Measurements from ENCODE around the gene NEDD8. TPM values are rescaled to one million over a fixed set of nuclear protein-coding genes. Genes with fewer than 3 reads are reported as not detected.

NEDD8 gene
- total and polyA plus RNA-seq, 2 experiments from 2014 or later, result 130 to 418 TPM

DNA sequence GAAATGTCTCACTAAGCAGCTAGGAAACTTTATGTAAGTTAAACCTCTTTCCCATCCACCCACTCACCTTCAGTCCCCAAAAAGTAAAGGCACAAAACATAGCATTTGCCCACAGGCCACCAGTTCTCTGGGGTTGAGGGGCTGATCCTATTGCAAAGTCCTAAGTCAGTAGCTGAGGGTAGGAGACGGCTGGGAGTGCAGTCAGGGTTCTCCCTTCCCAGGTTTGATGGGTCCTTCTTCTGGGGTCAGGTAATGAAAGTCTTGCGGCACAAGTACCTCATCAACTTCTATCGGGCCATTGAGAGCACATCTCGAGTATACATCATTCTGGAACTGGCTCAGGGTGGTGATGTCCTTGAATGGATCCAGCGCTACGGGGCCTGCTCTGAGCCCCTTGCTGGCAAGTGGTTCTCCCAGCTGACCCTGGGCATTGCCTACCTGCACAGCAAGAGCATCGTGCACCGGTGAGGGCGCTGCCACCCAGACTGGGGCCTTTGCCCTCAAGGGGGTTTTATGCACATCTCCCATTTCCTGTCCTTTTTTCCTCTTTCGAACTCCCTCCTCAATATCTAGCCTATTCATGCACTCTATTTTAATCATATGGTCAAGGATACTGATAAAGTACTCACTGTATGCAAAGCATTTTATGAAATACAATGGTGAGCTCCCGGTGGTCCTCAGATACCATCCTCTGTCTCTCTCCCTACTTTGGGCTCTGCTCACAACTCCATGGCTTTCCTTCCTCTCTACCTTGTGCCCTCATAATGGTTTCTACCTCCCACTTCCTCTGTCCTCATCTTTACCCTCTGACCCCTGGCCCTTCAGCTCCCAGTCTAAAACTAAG, 25.7 kb downstream of the NEDD8 start:
- H3K9me2 ChIP-seq (ENCODE audit: insufficient read depth), result no peaks in the 10 kb centered on the region
- TF ChIP-seq NANOG (IDR thresholded peaks at IDR 0.05; ENCODE audit: borderline replicate concordance), result no peak
- H4K20me1 ChIP-seq (replicated peaks; ENCODE audit: insufficient read depth), result no peaks in the 10 kb centered on the region; the same call in 1 of the 2 replicates
- Mint-ChIP-seq H3K36me3 (ENCODE audit: low read depth) (peaks cover 82% of the 10 kb centered on the region), H3K9me3 (peaks cover 12% of the 10 kb centered on the region), H3K4me3 (no peak overlapping the region; the same call in 2 of the 3 replicates), H3K4me1 (peaks cover 23% of the 10 kb centered on the region), H3K27ac (no peak overlapping the region), H3K27me3 (ENCODE audit: insufficient read depth, low read depth, poor library complexity) (peaks cover 8% of the 10 kb centered on the region)
- H3K36me3 ChIP-seq (ENCODE audit: insufficient read depth), result peaks cover 13% of the 10 kb centered on the region
- H3K4me2 ChIP-seq, result no peak overlapping the region
- ATAC-seq (no peak), DNase-seq (ENCODE audit: low spot score) (no peak)
- no peaks in the 10 kb centered on the region for H3K27me3 ChIP-seq (ENCODE audit: insufficient read depth)
- H2AFZ ChIP-seq, result no peak overlapping the region
- peaks cover 2% of the 10 kb centered on the region for H3F3A ChIP-seq (replicated peaks; ENCODE audit: low read depth)
- no peaks in the 10 kb centered on the region for H3K79me2 ChIP-seq (replicated peaks; ENCODE audit: insufficient read depth)
- H3K27ac ChIP-seq (ENCODE audit: low read depth), result no peak overlapping the region
- peaks cover 10% of the 10 kb centered on the region; the same call in 1 of the 2 replicates for H3K4me1 ChIP-seq (ENCODE audit: insufficient read depth)
- H3K4me3 ChIP-seq, result no peak overlapping the region

DNA sequence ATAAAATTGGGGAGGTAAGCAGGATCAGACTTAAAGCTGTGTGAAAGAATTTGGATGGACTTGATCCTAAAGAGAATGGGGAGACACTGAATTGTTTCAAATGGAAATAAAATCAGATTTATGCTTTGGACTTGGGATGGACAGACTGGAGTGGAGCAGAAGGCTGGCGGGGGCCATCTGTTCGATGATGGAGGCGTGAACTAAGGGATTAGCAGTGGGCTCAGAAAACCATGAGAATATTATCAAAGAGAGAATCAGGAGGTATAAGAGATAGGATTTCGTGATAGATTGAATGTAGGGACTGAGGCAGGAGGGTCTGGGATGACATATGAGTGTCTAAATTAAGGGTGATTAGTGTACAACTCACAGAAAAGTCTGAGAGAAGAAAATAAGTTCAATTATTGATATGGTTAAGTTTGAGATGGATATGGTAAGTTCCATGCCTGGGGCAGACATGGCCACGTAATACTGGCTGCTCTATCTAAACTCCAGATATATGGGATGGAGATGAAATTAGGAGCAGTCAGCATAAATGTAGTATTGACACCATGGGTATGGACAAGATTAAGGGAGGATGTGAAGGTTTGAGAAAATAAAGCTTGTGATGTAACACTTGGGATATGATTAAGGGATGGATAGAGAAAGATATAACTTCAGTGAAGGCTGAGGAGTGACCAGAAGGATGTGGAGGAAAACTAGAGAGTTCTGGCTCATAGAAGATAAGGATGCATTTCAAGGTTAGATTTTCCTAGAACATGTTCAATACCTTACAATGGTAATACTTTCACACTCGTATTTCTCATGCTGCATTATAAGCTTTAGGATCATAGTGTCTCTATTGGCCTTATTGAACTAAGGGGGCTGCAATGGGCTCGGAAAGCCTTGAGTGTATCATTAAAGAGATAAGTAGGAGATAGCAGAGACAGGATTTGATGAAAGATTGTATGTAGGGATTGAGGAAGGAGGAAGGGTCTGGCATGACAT, 27.7 kb downstream of the NEDD8 start:
- Histone ChIP-seq H3K4me3 (no peak overlapping the region), H3K27ac (ENCODE audit: low read depth) (no peak overlapping the region), H3K4me2 (no peak overlapping the region), H2AFZ (no peak overlapping the region), H3K4me1 (ENCODE audit: insufficient read depth) (peaks cover 10% of the 10 kb centered on the region; the same call in 1 of the 2 replicates), H3F3A (replicated peaks; ENCODE audit: low read depth) (peaks cover 3% of the 10 kb centered on the region), H3K9me2 (ENCODE audit: insufficient read depth) (no peaks in the 10 kb centered on the region), H3K27me3 (ENCODE audit: insufficient read depth) (no peaks in the 10 kb centered on the region), H3K79me2 (replicated peaks; ENCODE audit: insufficient read depth) (0 out of 2 replicates have a peak, but pooled peaks cover 4% of the 10 kb centered on the region), H4K20me1 (replicated peaks; ENCODE audit: insufficient read depth) (no peaks in the 10 kb centered on the region; the same call in 1 of the 2 replicates), H3K36me3 (ENCODE audit: insufficient read depth) (peaks cover 17% of the 10 kb centered on the region)
- no peak for TF ChIP-seq ZNF331 (CRISPR knock-in tag; IDR thresholded peaks at IDR 0.05; ENCODE audit: low read depth)
- TF ChIP-seq CREB1 (CRISPR knock-in tag; IDR thresholded peaks at IDR 0.05; ENCODE audit: low read depth), result no peak
- TF ChIP-seq EZH2phosphoT487 (IDR thresholded peaks at IDR 0.05; ENCODE audit: unreplicated experiment), result no peak
- TF ChIP-seq STAT1 (IDR thresholded peaks at IDR 0.05; ENCODE audit: unreplicated experiment), result no peak
- TF ChIP-seq EZH2 (IDR thresholded peaks at IDR 0.05; ENCODE audit: low read depth, unreplicated experiment), result no peak
- TF ChIP-seq, protein P1, sequence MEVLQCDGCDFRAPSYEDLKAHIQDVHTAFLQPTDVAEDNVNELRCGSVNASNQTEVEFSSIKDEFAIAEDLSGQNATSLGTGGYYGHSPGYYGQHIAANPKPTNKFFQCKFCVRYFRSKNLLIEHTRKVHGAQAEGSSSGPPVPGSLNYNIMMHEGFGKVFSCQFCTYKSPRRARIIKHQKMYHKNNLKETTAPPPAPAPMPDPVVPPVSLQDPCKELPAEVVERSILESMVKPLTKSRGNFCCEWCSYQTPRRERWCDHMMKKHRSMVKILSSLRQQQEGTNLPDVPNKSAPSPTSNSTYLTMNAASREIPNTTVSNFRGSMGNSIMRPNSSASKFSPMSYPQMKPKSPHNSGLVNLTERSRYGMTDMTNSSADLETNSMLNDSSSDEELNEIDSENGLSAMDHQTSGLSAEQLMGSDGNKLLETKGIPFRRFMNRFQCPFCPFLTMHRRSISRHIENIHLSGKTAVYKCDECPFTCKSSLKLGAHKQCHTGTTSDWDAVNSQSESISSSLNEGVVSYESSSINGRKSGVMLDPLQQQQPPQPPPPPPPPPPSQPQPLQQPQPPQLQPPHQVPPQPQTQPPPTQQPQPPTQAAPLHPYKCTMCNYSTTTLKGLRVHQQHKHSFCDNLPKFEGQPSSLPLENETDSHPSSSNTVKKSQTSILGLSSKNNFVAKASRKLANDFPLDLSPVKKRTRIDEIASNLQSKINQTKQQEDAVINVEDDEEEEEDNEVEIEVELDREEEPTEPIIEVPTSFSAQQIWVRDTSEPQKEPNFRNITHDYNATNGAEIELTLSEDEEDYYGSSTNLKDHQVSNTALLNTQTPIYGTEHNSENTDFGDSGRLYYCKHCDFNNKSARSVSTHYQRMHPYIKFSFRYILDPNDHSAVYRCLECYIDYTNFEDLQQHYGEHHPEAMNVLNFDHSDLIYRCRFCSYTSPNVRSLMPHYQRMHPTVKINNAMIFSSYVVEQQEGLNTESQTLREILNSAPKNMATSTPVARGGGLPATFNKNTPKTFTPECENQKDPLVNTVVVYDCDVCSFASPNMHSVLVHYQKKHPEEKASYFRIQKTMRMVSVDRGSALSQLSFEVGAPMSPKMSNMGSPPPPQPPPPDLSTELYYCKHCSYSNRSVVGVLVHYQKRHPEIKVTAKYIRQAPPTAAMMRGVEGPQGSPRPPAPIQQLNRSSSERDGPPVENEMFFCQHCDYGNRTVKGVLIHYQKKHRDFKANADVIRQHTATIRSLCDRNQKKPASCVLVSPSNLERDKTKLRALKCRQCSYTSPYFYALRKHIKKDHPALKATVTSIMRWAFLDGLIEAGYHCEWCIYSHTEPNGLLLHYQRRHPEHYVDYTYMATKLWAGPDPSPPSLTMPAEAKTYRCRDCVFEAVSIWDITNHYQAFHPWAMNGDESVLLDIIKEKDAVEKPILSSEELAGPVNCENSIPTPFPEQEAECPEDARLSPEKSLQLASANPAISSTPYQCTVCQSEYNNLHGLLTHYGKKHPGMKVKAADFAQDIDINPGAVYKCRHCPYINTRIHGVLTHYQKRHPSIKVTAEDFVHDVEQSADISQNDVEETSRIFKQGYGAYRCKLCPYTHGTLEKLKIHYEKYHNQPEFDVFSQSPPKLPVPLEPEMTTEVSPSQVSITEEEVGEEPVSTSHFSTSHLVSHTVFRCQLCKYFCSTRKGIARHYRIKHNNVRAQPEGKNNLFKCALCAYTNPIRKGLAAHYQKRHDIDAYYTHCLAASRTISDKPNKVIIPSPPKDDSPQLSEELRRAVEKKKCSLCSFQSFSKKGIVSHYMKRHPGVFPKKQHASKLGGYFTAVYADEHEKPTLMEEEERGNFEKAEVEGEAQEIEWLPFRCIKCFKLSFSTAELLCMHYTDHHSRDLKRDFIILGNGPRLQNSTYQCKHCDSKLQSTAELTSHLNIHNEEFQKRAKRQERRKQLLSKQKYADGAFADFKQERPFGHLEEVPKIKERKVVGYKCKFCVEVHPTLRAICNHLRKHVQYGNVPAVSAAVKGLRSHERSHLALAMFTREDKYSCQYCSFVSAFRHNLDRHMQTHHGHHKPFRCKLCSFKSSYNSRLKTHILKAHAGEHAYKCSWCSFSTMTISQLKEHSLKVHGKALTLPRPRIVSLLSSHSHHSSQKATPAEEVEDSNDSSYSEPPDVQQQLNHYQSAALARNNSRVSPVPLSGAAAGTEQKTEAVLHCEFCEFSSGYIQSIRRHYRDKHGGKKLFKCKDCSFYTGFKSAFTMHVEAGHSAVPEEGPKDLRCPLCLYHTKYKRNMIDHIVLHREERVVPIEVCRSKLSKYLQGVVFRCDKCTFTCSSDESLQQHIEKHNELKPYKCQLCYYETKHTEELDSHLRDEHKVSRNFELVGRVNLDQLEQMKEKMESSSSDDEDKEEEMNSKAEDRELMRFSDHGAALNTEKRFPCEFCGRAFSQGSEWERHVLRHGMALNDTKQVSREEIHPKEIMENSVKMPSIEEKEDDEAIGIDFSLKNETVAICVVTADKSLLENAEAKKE (CRISPR knock-in tag; IDR thresholded peaks at IDR 0.05), result no peak
- Mint-ChIP-seq H3K4me1 (peaks cover 25% of the 10 kb centered on the region), H3K36me3 (ENCODE audit: low read depth) (peaks cover 84% of the 10 kb centered on the region), H3K27ac (peak overlapping the region; percentile 54; the same call in 1 of the 2 replicates), H3K4me3 (no peak overlapping the region; the same call in 2 of the 3 replicates), H3K9me3 (peaks cover 29% of the 10 kb centered on the region), H3K27me3 (ENCODE audit: insufficient read depth, low read depth, poor library complexity) (peaks cover 16% of the 10 kb centered on the region)
- DNase-seq (ENCODE audit: low spot score), result no peak
- ATAC-seq, result no peak

Measured in GM23338 (cell line).